ENCODE measurements around the gene PLCH1.

Gene PLCH1

GRCh38 chr3:155448531-155448930 is 296.3 kb downstream of the PLCH1 start:
- Histone ChIP-seq H3K4me2 (ENCODE audit: insufficient read depth, low read length) (no peak overlapping the region), H3K4me1 (ENCODE audit: insufficient read depth, low read length) (no peaks in the 10 kb centered on the region), H3K79me2 (ENCODE audit: insufficient read depth, low read length) (no peaks in the 10 kb centered on the region), H3K9me3 (ENCODE audit: insufficient read depth, low read length, severe bottlenecking) (no peaks in the 10 kb centered on the region), H4K20me1 (ENCODE audit: insufficient read depth, low read length) (no peaks in the 10 kb centered on the region), H3K9ac (ENCODE audit: low read depth, low read length) (no peak overlapping the region), H3K27ac (ENCODE audit: low read length) (no peak overlapping the region), H3K4me3 (ENCODE audit: low read depth in 1 of 2, low read length in 2 of 2) (no peak overlapping the region), H2AFZ (ENCODE audit: low read depth, low read length) (no peak overlapping the region), H3K27me3 (ENCODE audit: insufficient read depth, low read length, poor library complexity) (no peaks in the 10 kb centered on the region), H3K36me3 (ENCODE audit: insufficient read depth, low read length) (no peaks in the 10 kb centered on the region)
- DNase-seq (no peak), ATAC-seq (ENCODE audit: insufficient read depth, low read depth) (no peak)
- TF ChIP-seq EZH2 (IDR thresholded peaks at IDR 0.05; ENCODE audit: borderline replicate concordance, low read depth, low read length, severe bottlenecking) (no peak), CTCF (IDR thresholded peaks at IDR 0.05; ENCODE audit: borderline replicate concordance, extremely low read depth, low read length, poor library complexity, severe bottlenecking) (no peak)

- H3K4me1 ChIP-seq (ENCODE audit: insufficient read depth, low read length), result no peaks in the 10 kb centered on the region
- no peak overlapping the region for H3K9ac ChIP-seq (ENCODE audit: low read depth, low read length)
- no peak overlapping the region for H3K4me3 ChIP-seq (ENCODE audit: low read depth in 1 of 2, low read length in 2 of 2)
- no peak overlapping the region for H3K4me2 ChIP-seq (ENCODE audit: insufficient read depth, low read length)
- H3K9me3 ChIP-seq (ENCODE audit: insufficient read depth, low read length, severe bottlenecking), result no peaks in the 10 kb centered on the region
- DNase-seq (no peak), ATAC-seq (ENCODE audit: insufficient read depth, low read depth) (no peak)
- H3K36me3 ChIP-seq (ENCODE audit: insufficient read depth, low read length), result no peaks in the 10 kb centered on the region
- H4K20me1 ChIP-seq (ENCODE audit: insufficient read depth, low read length), result no peaks in the 10 kb centered on the region
- H3K27ac ChIP-seq (ENCODE audit: low read length), result no peak overlapping the region
- TF ChIP-seq EZH2 (IDR thresholded peaks at IDR 0.05; ENCODE audit: borderline replicate concordance, low read depth, low read length, severe bottlenecking) (no peak), CTCF (IDR thresholded peaks at IDR 0.05; ENCODE audit: borderline replicate concordance, extremely low read depth, low read length, poor library complexity, severe bottlenecking) (no peak)
- H2AFZ ChIP-seq (ENCODE audit: low read depth, low read length), result no peak overlapping the region
- no peaks in the 10 kb centered on the region for H3K79me2 ChIP-seq (ENCODE audit: insufficient read depth, low read length)
- no peaks in the 10 kb centered on the region for H3K27me3 ChIP-seq (ENCODE audit: insufficient read depth, low read length, poor library complexity)
Observed at GRCh38 chr3:155446366-155446765, 298.5 kb downstream of the PLCH1 start.

- no peak for ATAC-seq (ENCODE audit: insufficient read depth, low read depth)
Observed at GRCh38 chr3:155444771-155445170, 300.1 kb downstream of the PLCH1 start.

More at GRCh38 chr3:155444771-155445170, 300.1 kb downstream of the PLCH1 start:
- Histone ChIP-seq H3K4me1 (ENCODE audit: insufficient read depth, low read length) (no peaks in the 10 kb centered on the region), H2AFZ (ENCODE audit: low read depth, low read length) (no peak overlapping the region), H3K36me3 (ENCODE audit: insufficient read depth, low read length) (no peaks in the 10 kb centered on the region), H3K79me2 (ENCODE audit: insufficient read depth, low read length) (no peaks in the 10 kb centered on the region), H3K27ac (ENCODE audit: low read length) (no peak overlapping the region), H4K20me1 (ENCODE audit: insufficient read depth, low read length) (no peaks in the 10 kb centered on the region), H3K9me3 (ENCODE audit: insufficient read depth, low read length, severe bottlenecking) (no peaks in the 10 kb centered on the region), H3K4me3 (ENCODE audit: low read depth in 1 of 2, low read length in 2 of 2) (no peak overlapping the region), H3K9ac (ENCODE audit: low read depth, low read length) (no peak overlapping the region), H3K4me2 (ENCODE audit: insufficient read depth, low read length) (no peak overlapping the region), H3K27me3 (ENCODE audit: insufficient read depth, low read length, poor library complexity) (no peaks in the 10 kb centered on the region)
- DNase-seq, result no peak
- TF ChIP-seq EZH2 (IDR thresholded peaks at IDR 0.05; ENCODE audit: borderline replicate concordance, low read depth, low read length, severe bottlenecking) (no peak), CTCF (IDR thresholded peaks at IDR 0.05; ENCODE audit: borderline replicate concordance, extremely low read depth, low read length, poor library complexity, severe bottlenecking) (no peak)

Measured in DND-41 (cell line).